NB4 (cell line): ENCODE measurements around the gene ACTG1.

Experiments used
- DNase-seq: peaks from one replicate; pipeline ENCODE4 v3.0.0; 2010; ENCODE audit warnings: low read depth
- H3K4me3 ChIP-seq: one replicate; pipeline ENCODE4 v1.5.1; 2011; ENCODE audit warnings: mild to moderate bottlenecking, low read depth, low read length, moderate library complexity
- CTCF ChIP-seq: IDR thresholded peaks from one replicate; pipeline ENCODE4 v1.5.1; 2012; ENCODE audit warnings: low read depth, low read length
- MAX ChIP-seq: IDR thresholded peaks from 2 replicates; pipeline ENCODE4 v1.6.1; 2011; ENCODE audit warnings: low read depth, low read length
- MYC ChIP-seq: IDR thresholded peaks from 2 replicates; pipeline ENCODE4 v1.6.1; 2011; ENCODE audit warnings: low read depth, low read length
- POLR2A ChIP-seq: IDR thresholded peaks from 2 replicates; pipeline ENCODE4 v1.6.1; 2011; ENCODE audit warnings: mild to moderate bottlenecking; ENCODE audit not compliant: insufficient read length; ENCODE audit errors: extremely low read depth

Gene ACTG1

GRCh38 chr17:81518785-81519283 is 6.2 kb upstream of the ACTG1 start:
- no peak overlapping the region for H3K4me3 ChIP-seq
- TF ChIP-seq MAX (no peak), MYC (no peak), CTCF (no peak), POLR2A (no peak)
- no peak for DNase-seq

- DNase-seq: no peak
- TF ChIP-seq MYC: no peak
- TF ChIP-seq MAX: no peak
- TF ChIP-seq CTCF: no peak
- TF ChIP-seq POLR2A: no peak
- no peak overlapping the region for H3K4me3 ChIP-seq
Measured at GRCh38 chr17:81518113-81518784, 5.7 kb upstream of the ACTG1 start.

GRCh38 chr17:81517339-81518112 is 4.9 kb upstream of the ACTG1 start:
- DNase-seq: peak; percentile 87

GRCh38 chr17:81517009-81517338 is 4.4 kb upstream of the ACTG1 start:
- TF ChIP-seq MAX (no peak), CTCF (no peak), MYC (no peak)
- DNase-seq: no peak
- no peak overlapping the region for H3K4me3 ChIP-seq

More at GRCh38 chr17:81517339-81518112, 4.9 kb upstream of the ACTG1 start:
- H3K4me3 ChIP-seq: no peak overlapping the region
- TF ChIP-seq CTCF: no peak
- TF ChIP-seq POLR2A: no peak
- TF ChIP-seq MYC: peak; percentile 17; the same call in 1 of the 2 replicates
- no peak for TF ChIP-seq MAX

- H3K4me3 ChIP-seq: no peak overlapping the region
- TF ChIP-seq CTCF (no peak), MYC (no peak), POLR2A (no peak), MAX (no peak)
- DNase-seq: no peak
Measured at GRCh38 chr17:81516439-81516838, 3.8 kb upstream of the ACTG1 start.
